Stimulated activated memory B cell treated with anti-CD40 and anti-IgM and Interleukin-4, amounts not matched to agents 10 μg/mL and 1 μg/mL and 100 μg/mL, for 72 hours (primary cell): ENCODE results near the gene CCPG1.

Experiments used
- ATAC-seq: fragments of 150-1000 bp; cut with Tn5 transposase; 2 replicates; pipeline ENCODE4 v1.10.0; 2021
- H3K27ac Mint-ChIP-seq: one replicate; pipeline ENCODE4 v1.8.0; 2022; ENCODE audit warnings: mild to moderate bottlenecking, mixed read lengths
- H3K27me3 Mint-ChIP-seq: one replicate; pipeline ENCODE4 v1.8.0; 2022; ENCODE audit warnings: mixed read lengths
- H3K36me3 Mint-ChIP-seq: one replicate; pipeline ENCODE4 v1.8.0; 2022; ENCODE audit warnings: mixed read lengths
- H3K4me1 Mint-ChIP-seq: one replicate; pipeline ENCODE4 v1.8.0; 2022; ENCODE audit warnings: mixed read lengths
- H3K4me3 Mint-ChIP-seq: one replicate; pipeline ENCODE4 v1.8.0; 2022; ENCODE audit warnings: mild to moderate bottlenecking, moderate library complexity, mixed read lengths
- H3K9me3 Mint-ChIP-seq: one replicate; pipeline ENCODE4 v1.8.0; 2022; ENCODE audit warnings: mixed read lengths

The CCPG1 gene

DNA sequence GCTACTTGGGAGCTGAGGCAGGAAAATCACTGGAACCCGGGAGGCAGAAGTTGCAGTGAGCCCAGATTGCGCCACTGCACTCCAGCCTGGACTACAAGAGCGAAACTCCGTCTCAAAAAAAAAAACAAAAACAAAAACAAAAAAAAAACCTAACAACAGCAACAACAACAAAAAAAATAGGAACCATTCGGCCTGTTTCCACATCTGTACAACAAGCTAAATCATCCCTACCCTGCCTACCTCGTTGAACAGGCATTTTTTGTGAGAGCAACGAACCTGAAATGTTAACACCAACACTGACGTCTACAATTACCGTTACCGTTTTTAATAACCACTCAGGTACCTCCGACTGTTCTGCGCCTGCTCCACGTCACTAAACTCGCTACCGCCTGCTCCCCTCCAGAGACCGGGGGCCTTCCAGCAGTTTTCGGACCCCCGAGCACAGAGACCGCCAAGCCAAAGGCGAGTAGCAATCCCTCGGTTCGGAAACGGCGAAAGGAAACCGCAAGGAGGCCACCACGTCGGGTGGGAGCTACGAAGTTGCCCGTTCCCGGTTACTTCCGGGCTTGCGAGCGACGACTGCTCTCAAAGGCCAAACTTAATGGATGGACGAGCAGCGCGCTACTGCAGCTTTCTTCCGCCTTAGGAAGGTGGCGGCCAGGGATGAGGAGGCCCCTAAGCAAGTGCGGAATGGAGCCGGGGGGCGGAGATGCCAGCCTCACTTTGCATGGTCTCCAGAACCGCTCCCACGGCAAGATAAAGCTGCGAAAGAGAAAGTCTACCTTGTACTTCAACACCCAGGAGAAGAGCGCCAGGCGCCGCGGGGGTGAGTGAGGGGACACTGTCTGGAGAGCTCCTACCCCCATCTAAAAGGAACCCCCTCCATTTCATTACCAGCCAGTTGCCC, 89.3 kb downstream of the CCPG1 start, which contains the start of the genes PIGB and PIGBOS1:
Gene PIGB, plus strand, starts transcription at position 635 of the 907 bp plus-strand sequence. Its CDS starts 29 bp downstream, at position 664.
Gene PIGBOS1, minus strand, starts transcription at position 536 of the 907 bp plus-strand sequence. CDS start 1,331 bp downstream, outside the sequence.
- Mint-ChIP-seq H3K36me3 (peaks cover 15% of the 10 kb centered on the region), H3K27ac (peak within 1 kb of the TSS; percentile 100), H3K4me1 (peaks cover 64% of the 10 kb centered on the region), H3K9me3 (no peaks in the 10 kb centered on the region), H3K27me3 (no peaks in the 10 kb centered on the region), H3K4me3 (peak within 1 kb of the TSS; percentile 95)
- ATAC-seq: peak; percentile 96
